ENCODE measurements around the gene KCTD7. TPM values are rescaled to one million over a fixed set of nuclear protein-coding genes. Genes with fewer than 3 reads are reported as not detected.

KCTD7 gene
- total RNA-seq, 1 donor = 14.8 TPM

GRCh38 chr7:66693331-66693730 lies 64.7 kb downstream of the KCTD7 start:
- Histone ChIP-seq H2AFZ (ENCODE audit: low read length) (no peak overlapping the region), H3K4me2 (ENCODE audit: insufficient read depth, low read length) (no peak overlapping the region), H4K20me1 (ENCODE audit: insufficient read depth, low read length) (peaks cover 41% of the 10 kb centered on the region), H3K4me3 (ENCODE audit: insufficient read depth, low read length) (no peak overlapping the region), H3K27ac (ENCODE audit: low read depth, low read length) (no peak overlapping the region), H3K4me1 (ENCODE audit: insufficient read depth, low read length) (peaks cover 15% of the 10 kb centered on the region), H3K36me3 (ENCODE audit: insufficient read depth, low read length) (peaks cover 12% of the 10 kb centered on the region), H3K79me2 (ENCODE audit: insufficient read depth, low read length) (peaks cover 67% of the 10 kb centered on the region), H3K9me3 (ENCODE audit: low read depth, low read length) (no peaks in the 10 kb centered on the region), H3K27me3 (ENCODE audit: insufficient read depth, low read length) (no peaks in the 10 kb centered on the region)
- peak; percentile 35 for DNase-seq (ENCODE audit: insufficient read length, low spot score, missing footprints)
- no peak for TF ChIP-seq CTCF (IDR thresholded peaks at IDR 0.05; ENCODE audit: extremely low read depth, low read depth, low read length)

Other genes with a start within 250 kb of the KCTD7 start
- 71.9 and 81.8 TPM in 2 replicates for gene RABGEF1, start 111.9 kb downstream of the KCTD7 start, total RNA-seq

All from osteoblast (primary cell).